ENCODE data around the gene DNASE2. TPM values are rescaled to one million over a fixed set of nuclear protein-coding genes. Genes with fewer than 3 reads are reported as not detected.

DNASE2 gene
- total RNA-seq, 1 donor from 2014 or later, result 61.0 TPM

DNA sequence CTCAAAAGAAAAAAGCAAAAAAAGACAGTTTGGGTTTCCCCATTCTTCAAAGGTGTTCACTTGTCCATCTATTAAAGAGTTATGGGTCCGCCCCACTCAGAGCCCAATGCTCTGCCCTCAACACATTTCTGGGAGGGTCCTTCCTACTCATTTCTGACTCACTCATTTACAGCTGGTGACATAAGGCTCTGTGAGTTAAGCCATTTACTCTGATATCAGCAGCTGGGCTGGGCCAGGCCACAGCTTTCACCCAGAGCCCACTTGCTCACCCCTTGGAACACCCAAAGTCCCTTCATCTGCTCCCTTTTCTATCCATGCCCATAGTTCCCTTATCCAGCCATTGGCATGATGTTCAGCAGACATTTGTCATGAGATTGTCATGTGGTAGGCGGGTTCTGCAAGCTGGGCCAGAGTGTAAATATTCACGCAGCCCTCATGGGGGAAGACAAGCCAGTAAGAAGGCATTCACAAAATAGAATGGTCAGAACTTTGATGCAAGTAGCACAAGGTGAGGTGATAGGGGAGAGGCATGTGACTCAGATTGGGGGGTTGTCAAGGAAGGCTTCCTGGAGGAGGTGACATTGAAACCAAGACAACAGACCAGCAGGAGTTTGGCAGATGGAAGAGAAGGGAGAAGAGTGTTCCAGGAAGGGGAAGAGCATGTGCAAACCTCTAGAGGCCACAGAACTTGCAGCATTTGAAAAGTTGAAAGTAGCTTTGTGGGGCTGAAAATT is 37.1 kb downstream of the DNASE2 start:
- TF ChIP-seq CTCF (IDR thresholded peaks at IDR 0.05), result no peak
- H3K27ac ChIP-seq, result no peak overlapping the region
- H3K9me3 ChIP-seq, result no peaks in the 10 kb centered on the region
- intact Hi-C loops (cut with DNase I), result no loop called here
- H3K4me3 ChIP-seq, result no peak overlapping the region
- no peak for DNase-seq
- H3K36me3 ChIP-seq, result no peaks in the 10 kb centered on the region
- peaks cover 12% of the 10 kb centered on the region for H3K4me1 ChIP-seq
- peaks cover 71% of the 10 kb centered on the region for H3K27me3 ChIP-seq
- no peak for ATAC-seq

DNA sequence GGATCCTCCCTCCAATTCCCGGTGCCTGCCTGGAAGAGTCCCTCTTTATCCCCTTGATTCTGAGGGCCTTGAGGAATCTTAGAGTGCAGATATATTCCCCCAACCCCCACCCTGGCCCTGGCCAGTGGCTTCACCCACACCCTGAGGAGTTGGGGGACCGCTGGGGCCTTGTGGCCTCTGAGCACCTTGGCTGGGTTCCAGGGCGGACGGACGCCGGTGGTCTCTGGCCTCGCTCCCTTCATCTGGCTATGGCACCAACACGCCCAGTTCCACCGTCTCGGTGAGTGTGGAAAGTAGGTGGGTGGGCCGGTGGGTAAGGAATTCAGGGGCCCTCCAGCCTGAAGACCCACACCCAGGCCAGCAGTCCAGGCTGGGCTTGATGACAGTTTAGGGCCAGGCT is 37.9 kb downstream of the DNASE2 start:
- H3K27me3 ChIP-seq, result peaks cover 79% of the 10 kb centered on the region
- H3K4me1 ChIP-seq, result peaks cover 18% of the 10 kb centered on the region
- TF ChIP-seq CTCF (IDR thresholded peaks at IDR 0.05), result no peak
- no peak for DNase-seq
- no peak overlapping the region for H3K27ac ChIP-seq
- H3K9me3 ChIP-seq, result no peaks in the 10 kb centered on the region
- H3K36me3 ChIP-seq, result no peaks in the 10 kb centered on the region
- no peak overlapping the region for H3K4me3 ChIP-seq
- ATAC-seq, result no peak
- intact Hi-C loops (cut with DNase I), result no loop called here

DNA sequence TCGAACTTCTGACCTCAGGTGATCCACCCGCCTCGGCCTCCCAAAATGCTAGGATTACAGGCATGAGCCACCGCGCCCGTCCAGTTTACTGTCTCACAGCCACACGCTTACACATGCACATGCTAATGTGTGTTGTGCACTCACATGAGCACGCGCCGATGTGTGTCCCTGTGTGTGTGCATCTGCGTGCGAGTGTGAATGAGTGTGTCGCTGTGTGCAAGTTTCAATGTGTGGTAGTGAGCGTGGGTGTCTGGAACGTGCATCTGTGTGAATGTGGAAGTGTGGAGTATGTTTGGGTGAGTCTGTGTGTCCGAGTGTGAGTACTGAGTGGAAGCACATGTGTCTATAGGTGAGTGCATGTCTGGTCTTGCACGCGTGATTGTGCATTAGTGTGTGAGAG is 38.7 kb downstream of the DNASE2 start:
- intact Hi-C loops (cut with DNase I), result no loop called here
- H3K27me3 ChIP-seq, result peaks cover 85% of the 10 kb centered on the region

GRCh38 chr19:12841094-12841493 is 40.2 kb downstream of the DNASE2 start:
- Histone ChIP-seq H3K27me3 (peaks cover 95% of the 10 kb centered on the region), H3K9me3 (no peaks in the 10 kb centered on the region), H3K4me3 (peak overlapping the region; percentile 15), H3K36me3 (no peaks in the 10 kb centered on the region), H3K27ac (no peak overlapping the region), H3K4me1 (peaks cover 9% of the 10 kb centered on the region)
- intact Hi-C loops (cut with DNase I), result no loop called here
- TF ChIP-seq CTCF (IDR thresholded peaks at IDR 0.05), result no peak
- DNase-seq (peak; percentile 69), ATAC-seq (no peak)

More for the DNA sequence above, 38.7 kb downstream of the DNASE2 start:
- Histone ChIP-seq H3K4me3 (no peak overlapping the region), H3K4me1 (peaks cover 13% of the 10 kb centered on the region), H3K9me3 (no peaks in the 10 kb centered on the region), H3K27ac (no peak overlapping the region), H3K36me3 (no peaks in the 10 kb centered on the region)
- DNase-seq (no peak), ATAC-seq (no peak)
- TF ChIP-seq CTCF (IDR thresholded peaks at IDR 0.05), result no peak

DNA sequence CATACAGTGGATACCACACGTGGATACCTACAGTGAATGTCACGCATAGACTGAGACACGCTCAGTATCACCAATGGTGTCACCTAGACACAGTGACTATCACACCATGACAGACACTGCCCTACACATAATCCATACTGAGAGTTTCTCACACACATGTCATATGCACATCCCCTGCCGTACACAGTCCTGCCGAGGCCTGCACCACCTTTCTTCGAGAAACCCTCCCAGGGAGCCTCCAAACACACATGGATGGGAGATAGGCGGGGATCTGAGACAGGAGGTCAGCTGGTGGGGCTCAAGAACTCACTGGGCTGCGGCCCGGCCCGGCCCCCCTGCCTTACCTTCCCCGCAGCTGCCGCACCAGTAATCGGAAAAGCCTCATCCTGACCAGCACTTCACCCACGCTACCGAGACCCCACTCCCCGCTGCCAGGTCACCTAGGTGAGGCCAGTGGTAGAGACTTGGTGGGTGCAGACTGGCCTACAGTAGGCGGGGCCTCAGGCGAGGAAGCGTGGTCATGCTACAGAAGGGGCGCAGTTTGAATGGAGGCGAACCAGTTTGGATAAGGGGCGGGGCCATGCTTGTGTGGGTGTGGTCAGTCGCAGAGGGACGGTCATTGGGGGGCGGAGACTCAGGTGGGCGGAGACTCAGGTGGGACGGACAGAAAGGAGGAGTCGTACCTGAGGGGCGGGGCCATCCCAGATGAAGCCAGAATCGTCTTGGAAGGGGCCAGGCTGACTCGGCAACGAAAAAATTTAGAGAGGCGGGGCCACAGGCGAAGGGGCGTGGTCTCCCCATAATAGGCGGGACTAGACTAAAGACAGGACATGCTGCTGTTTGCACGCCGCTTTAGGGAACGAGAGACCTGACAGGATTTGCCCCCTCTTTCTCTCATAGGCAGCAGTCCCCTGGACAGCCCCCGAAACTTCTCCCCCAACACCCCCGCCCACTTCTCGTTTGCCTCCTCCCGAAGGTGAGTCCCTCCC is 40.9 kb downstream of the DNASE2 start:
- Histone ChIP-seq H3K9me3 (no peaks in the 10 kb centered on the region), H3K4me1 (peaks cover 9% of the 10 kb centered on the region), H3K4me3 (peak overlapping the region; percentile 15), H3K27me3 (peaks cover 97% of the 10 kb centered on the region), H3K36me3 (no peaks in the 10 kb centered on the region), H3K27ac (no peak overlapping the region)
- ATAC-seq, result peak; percentile 87
- DNase-seq, result peak; percentile 85
- intact Hi-C loops (cut with DNase I), result no loop called here
- TF ChIP-seq CTCF (IDR thresholded peaks at IDR 0.05), result no peak

Measured in upper lobe of right lung (tissue), 1 donor.